ENCODE results near the gene KCNA10. TPM values are rescaled to one million over a fixed set of nuclear protein-coding genes. Genes with fewer than 3 reads are reported as not detected.
A peak's percentile ranks its signal among the peaks of the same experiment; 100 is the strongest.

Gene KCNA10
- total RNA-seq, 1 experiment from 2014 or later, result not detected

- H3K4me1 ChIP-seq (ENCODE audit: insufficient read depth, low read length), result no peaks in the 10 kb centered on the region
- H3K4me3 ChIP-seq (ENCODE audit: low read length), result no peak overlapping the region
- no peak overlapping the region for H3K27ac ChIP-seq (ENCODE audit: low read length)
- H3K27me3 ChIP-seq (ENCODE audit: low read length), result peaks cover 78% of the 10 kb centered on the region
- BruUV-seq (replicated peaks), result no TSS peak
- ATAC-seq (no peak), DNase-seq (no peak)
- no peaks in the 10 kb centered on the region for H4K20me1 ChIP-seq (ENCODE audit: low read length)
- H3K36me3 ChIP-seq (ENCODE audit: low read depth, low read length), result no peaks in the 10 kb centered on the region
- POLR2A ChIA-PET (ENCODE audit: unreplicated experiment), result no interaction called here
- H3F3A ChIP-seq (ENCODE audit: low read length, unreplicated experiment), result no peaks in the 10 kb centered on the region
- H3K9me2 ChIP-seq (replicated peaks; ENCODE audit: low read length), result no peaks in the 10 kb centered on the region
- CTCF ChIA-PET, result no interaction called here
- intact Hi-C loops (cut with micrococcal nuclease), result no loop called here
- H3K4me2 ChIP-seq (ENCODE audit: low read length), result no peak overlapping the region
- H3K9me3 ChIP-seq (ENCODE audit: low read length), result no peaks in the 10 kb centered on the region
- no peak overlapping the region for H3K9ac ChIP-seq (ENCODE audit: low read length)
- no peaks in the 10 kb centered on the region for H3K79me2 ChIP-seq (ENCODE audit: low read length)
- no peak overlapping the region for H2AFZ ChIP-seq (ENCODE audit: low read length)
- TF ChIP-seq EZH2phosphoT487 (IDR thresholded peaks at IDR 0.05; ENCODE audit: borderline replicate concordance, low read length), result no peak
Measured at GRCh38 chr1:110525249-110525595, 6.2 kb upstream of the KCNA10 start.

GRCh38 chr1:110524311-110525248, 5.6 kb upstream of the KCNA10 start:
- Histone ChIP-seq H3K4me1 (ENCODE audit: insufficient read depth, low read length) (no peaks in the 10 kb centered on the region), H3F3A (ENCODE audit: low read length, unreplicated experiment) (no peaks in the 10 kb centered on the region), H3K9ac (ENCODE audit: low read length) (no peak overlapping the region), H3K79me2 (ENCODE audit: low read length) (no peaks in the 10 kb centered on the region), H3K4me2 (ENCODE audit: low read length) (peak overlapping the region; percentile 48), H3K27me3 (ENCODE audit: low read length) (peaks cover 77% of the 10 kb centered on the region), H3K9me3 (ENCODE audit: low read length) (no peaks in the 10 kb centered on the region), H3K27ac (ENCODE audit: low read length) (no peak overlapping the region), H3K36me3 (ENCODE audit: low read depth, low read length) (no peaks in the 10 kb centered on the region), H4K20me1 (ENCODE audit: low read length) (no peaks in the 10 kb centered on the region), H2AFZ (ENCODE audit: low read length) (peak overlapping the region; percentile 38), H3K4me3 (ENCODE audit: low read length) (peak overlapping the region; percentile 4; the same call in 1 of the 2 replicates), H3K9me2 (replicated peaks; ENCODE audit: low read length) (no peaks in the 10 kb centered on the region)
- CTCF ChIA-PET, result no interaction called here
- POLR2A ChIA-PET (ENCODE audit: unreplicated experiment), result no interaction called here
- DNase-seq (peak; percentile 52), ATAC-seq (peak; percentile 70)
- no TSS peak for BruUV-seq (replicated peaks)
- TF ChIP-seq EZH2phosphoT487 (IDR thresholded peaks at IDR 0.05; ENCODE audit: borderline replicate concordance, low read length) (no peak), CTCF (conservative IDR thresholded peaks at IDR 0.05; ENCODE audit: low read depth, low read length) (peak; percentile 86), EZH2 (IDR thresholded peaks at IDR 0.05; ENCODE audit: low read length, unreplicated experiment) (no peak)
- intact Hi-C loops (cut with micrococcal nuclease), result no loop called here

GRCh38 chr1:110523011-110523410, 4.0 kb upstream of the KCNA10 start:
- intact Hi-C loops (cut with micrococcal nuclease), result no loop called here
- Histone ChIP-seq H3K4me2 (ENCODE audit: low read length) (no peak overlapping the region), H3K9ac (ENCODE audit: low read length) (no peak overlapping the region), H3K4me1 (ENCODE audit: insufficient read depth, low read length) (no peaks in the 10 kb centered on the region), H3K27ac (ENCODE audit: low read length) (no peak overlapping the region), H3K36me3 (ENCODE audit: low read depth, low read length) (no peaks in the 10 kb centered on the region), H2AFZ (ENCODE audit: low read length) (no peak overlapping the region), H3K9me3 (ENCODE audit: low read length) (no peaks in the 10 kb centered on the region), H3F3A (ENCODE audit: low read length, unreplicated experiment) (no peaks in the 10 kb centered on the region), H3K9me2 (replicated peaks; ENCODE audit: low read length) (no peaks in the 10 kb centered on the region), H3K79me2 (ENCODE audit: low read length) (no peaks in the 10 kb centered on the region), H4K20me1 (ENCODE audit: low read length) (no peaks in the 10 kb centered on the region), H3K27me3 (ENCODE audit: low read length) (peaks cover 78% of the 10 kb centered on the region), H3K4me3 (ENCODE audit: low read length) (no peak overlapping the region)
- CTCF ChIA-PET, result no interaction called here
- POLR2A ChIA-PET (ENCODE audit: unreplicated experiment), result no interaction called here
- ATAC-seq (no peak), DNase-seq (no peak)
- no peak for TF ChIP-seq EZH2 (IDR thresholded peaks at IDR 0.05; ENCODE audit: low read length, unreplicated experiment)
- no TSS peak for BruUV-seq (replicated peaks)
